ENCODE results near the gene PTGES.

- TF ChIP-seq POLR2A (IDR thresholded peaks at IDR 0.05; ENCODE audit: low read depth, low read length) (no peak), TAF1 (IDR thresholded peaks at IDR 0.05; ENCODE audit: low read depth, low read length) (no peak), POLR2AphosphoS5 (IDR thresholded peaks at IDR 0.05; ENCODE audit: low read depth, low read length) (no peak)
Observed at GRCh38 chr9:129794549-129794948, 41.7 kb upstream of the PTGES start.

All from GM12891 (cell line).